Common myeloid progenitor, CD34-positive (primary cell): Measurements from ENCODE around the gene PNMT.

Experiments used
- CTCF ChIA-PET: fragments of 350-600 bp; sonication (Branson Sonifier 250); formaldehyde crosslinking; loops from one replicate; lab custom pipeline; 2021; ENCODE audit warnings: antibody characterized with exemption; lab: Charles Lee
- POLR2A ChIA-PET: fragments of 350-600 bp; sonication (Branson Sonifier 250); formaldehyde crosslinking; loops from one replicate; lab custom pipeline; 2021; ENCODE audit warnings: antibody characterized with exemption; lab: Charles Lee
- DNase-seq, 3 donors: peaks; one replicate each; pipeline versions ENCODE4 v3.0.0 to v3.0.0-alpha.2; 2013
- H3K27ac ChIP-seq, 2 experiments: 1 replicate in 1 of 2; 2 replicates in 1 of 2; pipeline ENCODE4 v1.7.0; 2013; ENCODE audit warnings: inconsistent platforms in 2 of 2, low read length in 2 of 2, mild to moderate bottlenecking in 2 of 2, low read depth in 1 of 2, moderate library complexity in 1 of 2; ENCODE audit not compliant: severe bottlenecking in 2 of 2, insufficient read depth in 1 of 2, poor library complexity in 1 of 2
- H3K27me3 ChIP-seq, 5 experiments: replicated peaks in 2 of 5; 1 replicate in 3 of 5; 2 replicates in 2 of 5; pipeline versions ENCODE4 v1.6.1 to v1.7.0; 2013; ENCODE audit warnings: low read length in 4 of 5, mild to moderate bottlenecking in 2 of 5, moderate library complexity in 2 of 5, inconsistent platforms in 1 of 5; ENCODE audit not compliant: insufficient read depth in 5 of 5, control insufficient read depth in 4 of 5
- H3K36me3 ChIP-seq, 4 experiments: 1 replicate in 2 of 4; 2 replicates in 2 of 4; pipeline versions ENCODE4 v1.6.1 to v1.7.0; 2013; ENCODE audit warnings: low read length in 3 of 4, control low read depth in 1 of 4, mild to moderate bottlenecking in 1 of 4; ENCODE audit not compliant: control insufficient read depth in 4 of 4, insufficient read depth in 4 of 4
- H3K4me1 ChIP-seq, 4 experiments: 1 replicate in 3 of 4; 2 replicates in 1 of 4; pipeline versions ENCODE4 v1.6.1 to v1.7.1; 2013; ENCODE audit warnings: low read length in 3 of 4, mild to moderate bottlenecking in 3 of 4, control low read depth in 1 of 4, inconsistent platforms in 1 of 4, moderate library complexity in 1 of 4; ENCODE audit not compliant: control insufficient read depth in 4 of 4, insufficient read depth in 4 of 4; ENCODE audit errors: control extremely low read depth in 1 of 4
- H3K4me3 ChIP-seq, 7 experiments: 1 replicate in 4 of 7; 2 replicates in 3 of 7; pipeline versions ENCODE4 v1.5.1 to v1.7.0; 2013; ENCODE audit warnings: mild to moderate bottlenecking in 7 of 7, low read length in 6 of 7, moderate library complexity in 6 of 7, inconsistent platforms in 2 of 7, low read depth in 2 of 7, control low read depth in 1 of 7; ENCODE audit not compliant: insufficient read depth in 4 of 7, control insufficient read depth in 1 of 7; ENCODE audit errors: extremely low read depth in 1 of 7
- H3K9me3 ChIP-seq, 5 experiments: 1 replicate in 4 of 5; 2 replicates in 1 of 5; pipeline versions ENCODE4 v1.6.1 to v1.7.1; 2013; ENCODE audit warnings: low read length in 4 of 5, mild to moderate bottlenecking in 2 of 5, inconsistent platforms in 1 of 5, low read depth in 1 of 5, moderate library complexity in 1 of 5; ENCODE audit not compliant: control insufficient read depth in 4 of 5, insufficient read depth in 2 of 5; ENCODE audit errors: control extremely low read depth in 1 of 5
- WGBS: methylation state at CpG from one replicate; pipeline ENCODE4 v1.1.5; 2013; ENCODE audit not compliant: insufficient coverage; 5-methylcytosine and 5-hydroxymethylcytosine counted together

PNMT gene

GRCh38 chr17:39687101-39687545, 18.9 kb downstream of the PNMT start:
- Histone ChIP-seq H3K4me3 (peak overlapping the region in 5 of 7 experiments; percentile 75 to 96 (median 86)), H3K36me3 (peaks cover 0 to 17% (median under 1%) of the 10 kb centered on the region in 4 experiments), H3K9me3 (no peaks in the 10 kb centered on the region), H3K4me1 (peaks cover 7 to 18% (median 9%) of the 10 kb centered on the region in 4 experiments), H3K27ac (no peak overlapping the region), H3K27me3 (no peaks in the 10 kb centered on the region)
- ChIA-PET CTCF (interaction anchor here (1.0 to 2.4 kb wide), 4 partner anchors 8 to 64 kb away, joined by 3 to 9 read pairs (median 4); partner anchors contain the start of gene MIEN1), POLR2A (no interaction called here)
- 81% methylated on average over 6 of the region's 6 CpGs for WGBS
- no peak for DNase-seq

DNA sequence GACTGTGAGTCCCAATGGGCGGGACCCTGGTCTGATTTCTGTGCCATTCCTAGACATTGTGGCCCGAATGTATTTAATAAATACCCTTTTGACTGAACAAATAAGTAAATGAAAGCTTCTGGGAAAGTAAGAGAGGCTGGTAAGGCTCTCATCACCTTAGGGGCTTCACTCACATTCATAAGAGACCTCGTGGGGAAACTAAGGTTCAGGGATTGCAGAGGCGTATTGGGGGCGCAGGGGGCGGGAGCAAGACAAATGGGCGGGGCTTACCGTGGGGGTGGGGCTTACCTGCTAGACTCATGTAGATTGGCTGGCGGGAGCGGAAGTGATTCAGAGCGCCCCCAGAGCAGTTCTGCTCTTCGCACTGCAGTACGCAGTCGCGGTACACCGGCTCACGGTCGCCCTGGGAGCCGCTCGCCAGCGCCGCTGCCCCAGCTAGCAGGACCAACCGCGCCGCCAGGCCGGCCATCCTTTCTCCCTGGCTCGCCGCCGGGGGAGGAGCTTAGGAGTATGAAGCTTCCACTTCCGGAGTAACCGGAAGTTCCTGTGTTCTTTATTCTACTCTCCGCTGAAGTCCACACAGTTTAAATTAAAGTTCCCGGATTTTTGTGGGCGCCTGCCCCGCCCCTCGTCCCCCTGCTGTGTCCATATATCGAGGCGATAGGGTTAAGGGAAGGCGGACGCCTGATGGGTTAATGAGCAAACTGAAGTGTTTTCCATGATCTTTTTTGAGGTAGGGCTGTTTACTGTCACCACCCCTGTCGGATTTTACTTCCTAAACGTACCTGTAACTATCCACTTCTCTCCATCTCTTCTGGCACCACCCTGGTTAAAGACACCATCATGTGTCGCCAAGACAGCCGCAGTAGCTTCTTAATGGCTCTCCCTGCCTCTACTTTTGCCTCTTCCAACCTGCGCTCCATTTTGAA, 19.6 kb downstream of the PNMT start, which contains the start of gene PGAP3:
Gene PGAP3 (minus strand): TSS at position 512 of the 929 bp plus-strand sequence. CDS start 43 bp downstream, at position 469.
- Histone ChIP-seq H3K27ac (peak within 1 kb of the TSS; percentile 46 to 78), H3K27me3 (no peaks in the 10 kb centered on the region), H3K9me3 (no peaks in the 10 kb centered on the region), H3K4me3 (peak within 1 kb of the TSS; percentile 36 to 96 (median 86)), H3K36me3 (peaks cover 0 to 17% (median under 1%) of the 10 kb centered on the region in 4 experiments), H3K4me1 (peaks cover 7 to 18% (median 9%) of the 10 kb centered on the region in 4 experiments)
- peak; percentile 94 to 96 (median 94) for DNase-seq
- ChIA-PET POLR2A (interaction anchor here (1.6 kb wide), 1 partner anchor 8 kb away, joined by 4 read pairs; no protein-coding TSS in a partner anchor), CTCF (interaction anchor here (1.0 to 2.4 kb wide), 4 partner anchors 9 to 42 kb away, joined by 3 to 9 read pairs (median 6); partner anchors contain the start of gene MIEN1)
- 2% methylated on average over 42 of the region's 45 CpGs for WGBS

GRCh38 chr17:39688475-39688835, 20.2 kb downstream of the PNMT start:
- peak overlapping the region; percentile 46 to 78 for H3K27ac ChIP-seq
- ChIA-PET CTCF (interaction anchor here (0.6 to 2.4 kb wide), 4 partner anchors 10 to 54 kb away, joined by 3 to 9 read pairs (median 4); no protein-coding TSS in a partner anchor), POLR2A (interaction anchor here (1.6 kb wide), 1 partner anchor 9 kb away, joined by 4 read pairs; no protein-coding TSS in a partner anchor)
- 9% methylated on average over 4 of the region's 6 CpGs for WGBS
- H3K27me3 ChIP-seq: no peaks in the 10 kb centered on the region
- peaks cover 7 to 18% (median 9%) of the 10 kb centered on the region in 4 experiments for H3K4me1 ChIP-seq
- no peak for DNase-seq
- H3K4me3 ChIP-seq: peak overlapping the region in 6 of 7 experiments; percentile 75 to 96 (median 86)
- H3K9me3 ChIP-seq: no peaks in the 10 kb centered on the region
- peaks cover 0 to 12% (median 0%) of the 10 kb centered on the region in 4 experiments for H3K36me3 ChIP-seq

DNA sequence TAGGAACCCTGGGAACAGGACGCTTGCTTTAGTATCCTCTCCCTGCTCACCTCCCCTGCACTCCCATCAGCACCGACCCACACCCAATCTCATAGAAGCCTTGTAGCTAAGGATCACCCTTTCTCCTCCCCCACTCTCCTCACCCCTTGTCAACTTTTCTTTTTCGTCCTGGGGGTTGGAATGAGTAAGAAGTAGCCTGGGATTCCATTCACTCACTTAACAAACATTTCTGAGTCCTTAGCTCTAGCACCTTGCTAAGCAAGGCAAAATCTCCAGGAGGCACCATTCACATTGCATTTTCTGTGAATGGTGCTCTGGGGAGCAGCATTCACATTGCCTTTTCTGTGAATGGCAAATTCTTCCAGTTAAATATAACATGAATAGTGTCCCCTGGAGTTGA, 20.7 kb downstream of the PNMT start:
- Histone ChIP-seq H3K27ac (no peak overlapping the region), H3K4me3 (peak overlapping the region in 5 of 7 experiments; percentile 75 to 96 (median 86)), H3K9me3 (no peaks in the 10 kb centered on the region), H3K4me1 (peaks cover 7 to 18% (median 9%) of the 10 kb centered on the region in 4 experiments), H3K27me3 (no peaks in the 10 kb centered on the region), H3K36me3 (peaks cover 0 to 10% (median 0%) of the 10 kb centered on the region in 4 experiments)
- ChIA-PET POLR2A (interaction anchor here (1.6 kb wide), 1 partner anchor 10 kb away, joined by 4 read pairs; no protein-coding TSS in a partner anchor), CTCF (interaction anchor here (0.5 to 2.4 kb wide), 4 partner anchors 16 to 1828 kb away, joined by 3 to 9 read pairs (median 4); no protein-coding TSS in a partner anchor)
- WGBS: 86% methylated on average over 2 of the region's 3 CpGs
- DNase-seq: no peak

GRCh38 chr17:39694593-39694992, 26.3 kb downstream of the PNMT start:
- POLR2A ChIA-PET: no interaction called here
- no peaks in the 10 kb centered on the region for H3K9me3 ChIP-seq
- no peak overlapping the region for H3K4me3 ChIP-seq
- peaks cover 0 to 13% (median 3%) of the 10 kb centered on the region in 5 experiments for H3K27me3 ChIP-seq
- CTCF ChIA-PET: interaction anchor here (1.3 kb wide), 1 partner anchor 22 kb away, joined by 3 read pairs; no protein-coding TSS in a partner anchor
- peaks cover 0 to under 1% (median 0%) of the 10 kb centered on the region in 4 experiments for H3K4me1 ChIP-seq
- H3K36me3 ChIP-seq: peaks cover 0 to 7% (median 1%) of the 10 kb centered on the region in 4 experiments
- H3K27ac ChIP-seq: no peak overlapping the region
- WGBS: 93% methylated on average over 4 of the region's 5 CpGs
- DNase-seq: no peak

- no peak overlapping the region for H3K4me3 ChIP-seq
- WGBS: 100% methylated on average over 2 of the region's 2 CpGs
- POLR2A ChIA-PET: no interaction called here
These were observed 26.8 kb downstream of the PNMT start for GRCh38 chr17:39695089-39695474.

More at GRCh38 chr17:39695089-39695474, 26.8 kb downstream of the PNMT start:
- CTCF ChIA-PET: interaction anchor here (1.3 kb wide), 1 partner anchor 23 kb away, joined by 3 read pairs; no protein-coding TSS in a partner anchor
- Histone ChIP-seq H3K27me3 (peaks cover 0 to 18% (median 3%) of the 10 kb centered on the region in 5 experiments), H3K36me3 (peaks cover 0 to 7% (median 1%) of the 10 kb centered on the region in 4 experiments), H3K27ac (no peak overlapping the region), H3K4me1 (peaks cover 0 to 5% (median 2%) of the 10 kb centered on the region in 4 experiments), H3K9me3 (no peaks in the 10 kb centered on the region)
- no peak for DNase-seq
